Measurements from ENCODE around the gene NEAT1.

Gene NEAT1

DNA sequence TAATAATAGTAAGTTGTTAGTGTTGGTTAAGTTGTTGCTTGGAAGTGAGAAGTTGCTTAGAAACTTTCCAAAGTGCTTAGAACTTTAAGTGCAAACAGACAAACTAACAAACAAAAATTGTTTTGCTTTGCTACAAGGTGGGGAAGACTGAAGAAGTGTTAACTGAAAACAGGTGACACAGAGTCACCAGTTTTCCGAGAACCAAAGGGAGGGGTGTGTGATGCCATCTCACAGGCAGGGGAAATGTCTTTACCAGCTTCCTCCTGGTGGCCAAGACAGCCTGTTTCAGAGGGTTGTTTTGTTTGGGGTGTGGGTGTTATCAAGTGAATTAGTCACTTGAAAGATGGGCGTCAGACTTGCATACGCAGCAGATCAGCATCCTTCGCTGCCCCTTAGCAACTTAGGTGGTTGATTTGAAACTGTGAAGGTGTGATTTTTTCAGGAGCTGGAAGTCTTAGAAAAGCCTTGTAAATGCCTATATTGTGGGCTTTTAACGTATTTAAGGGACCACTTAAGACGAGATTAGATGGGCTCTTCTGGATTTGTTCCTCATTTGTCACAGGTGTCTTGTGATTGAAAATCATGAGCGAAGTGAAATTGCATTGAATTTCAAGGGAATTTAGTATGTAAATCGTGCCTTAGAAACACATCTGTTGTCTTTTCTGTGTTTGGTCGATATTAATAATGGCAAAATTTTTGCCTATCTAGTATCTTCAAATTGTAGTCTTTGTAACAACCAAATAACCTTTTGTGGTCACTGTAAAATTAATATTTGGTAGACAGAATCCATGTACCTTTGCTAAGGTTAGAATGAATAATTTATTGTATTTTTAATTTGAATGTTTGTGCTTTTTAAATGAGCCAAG, 2.7 kb downstream of the NEAT1 start:
- DNase-seq = no peak

DNA sequence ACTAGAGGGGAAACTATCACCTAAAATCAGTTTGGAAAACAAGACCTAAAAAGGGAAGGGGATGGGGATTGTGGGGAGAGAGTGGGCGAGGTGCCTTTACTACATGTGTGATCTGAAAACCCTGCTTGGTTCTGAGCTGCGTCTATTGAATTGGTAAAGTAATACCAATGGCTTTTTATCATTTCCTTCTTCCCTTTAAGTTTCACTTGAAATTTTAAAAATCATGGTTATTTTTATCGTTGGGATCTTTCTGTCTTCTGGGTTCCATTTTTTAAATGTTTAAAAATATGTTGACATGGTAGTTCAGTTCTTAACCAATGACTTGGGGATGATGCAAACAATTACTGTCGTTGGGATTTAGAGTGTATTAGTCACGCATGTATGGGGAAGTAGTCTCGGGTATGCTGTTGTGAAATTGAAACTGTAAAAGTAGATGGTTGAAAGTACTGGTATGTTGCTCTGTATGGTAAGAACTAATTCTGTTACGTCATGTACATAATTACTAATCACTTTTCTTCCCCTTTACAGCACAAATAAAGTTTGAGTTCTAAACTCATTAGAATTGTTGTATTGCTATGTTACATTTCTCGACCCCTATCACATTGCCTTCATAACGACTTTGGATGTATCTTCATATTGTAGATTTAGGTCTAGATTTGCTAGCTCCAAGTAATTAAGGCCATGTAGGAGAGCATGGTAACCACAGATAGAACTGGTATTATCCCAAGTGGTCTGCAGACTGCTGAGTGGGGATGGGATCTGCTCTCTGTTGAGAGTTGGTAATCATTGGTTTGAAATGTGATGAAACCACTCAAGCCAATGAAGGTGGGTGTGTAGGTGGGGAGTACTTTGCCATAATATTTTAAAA, 3.6 kb downstream of the NEAT1 start:
- DNase-seq = no peak

DNA sequence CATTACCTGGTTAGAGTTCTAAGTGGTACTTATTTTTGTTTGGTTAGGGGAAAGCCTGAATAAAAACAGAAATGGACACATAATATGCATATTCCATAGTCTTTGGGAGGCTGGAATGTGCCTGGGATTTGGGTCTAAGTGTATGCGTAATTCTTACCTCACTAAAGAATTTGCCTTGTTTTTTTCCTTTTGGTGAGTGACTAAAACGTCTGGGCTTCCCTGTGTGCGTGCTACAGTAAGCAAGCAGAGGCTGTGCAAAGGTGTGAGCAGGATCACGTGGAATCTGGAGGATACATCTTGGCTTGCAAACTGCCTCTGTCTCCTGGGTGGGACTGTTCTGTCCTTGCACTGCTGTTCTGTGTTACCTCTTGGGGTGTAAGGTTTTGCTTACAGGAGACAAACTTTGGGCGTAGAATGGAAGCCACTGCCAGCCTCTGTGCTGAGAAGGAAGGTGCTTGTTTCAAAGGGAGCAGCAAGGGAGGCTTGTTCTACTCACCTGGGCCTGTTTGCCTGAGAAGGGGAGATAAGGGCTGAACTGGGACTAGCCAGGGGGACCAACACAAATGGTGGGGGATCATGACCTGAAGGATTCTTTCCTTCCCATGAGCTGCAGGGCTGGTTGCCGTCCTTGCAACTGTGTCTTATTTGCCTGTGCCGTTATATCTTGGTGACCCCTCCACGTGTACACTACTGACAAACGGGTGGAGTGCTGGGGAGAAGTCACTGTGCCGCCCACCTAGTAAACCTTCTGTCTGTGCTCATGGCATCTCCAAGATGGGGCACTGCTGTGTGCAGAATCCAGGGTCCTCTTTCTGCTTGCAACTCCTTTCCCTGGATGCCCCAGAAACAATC, 4.5 kb downstream of the NEAT1 start:
- no peak for DNase-seq

DNA sequence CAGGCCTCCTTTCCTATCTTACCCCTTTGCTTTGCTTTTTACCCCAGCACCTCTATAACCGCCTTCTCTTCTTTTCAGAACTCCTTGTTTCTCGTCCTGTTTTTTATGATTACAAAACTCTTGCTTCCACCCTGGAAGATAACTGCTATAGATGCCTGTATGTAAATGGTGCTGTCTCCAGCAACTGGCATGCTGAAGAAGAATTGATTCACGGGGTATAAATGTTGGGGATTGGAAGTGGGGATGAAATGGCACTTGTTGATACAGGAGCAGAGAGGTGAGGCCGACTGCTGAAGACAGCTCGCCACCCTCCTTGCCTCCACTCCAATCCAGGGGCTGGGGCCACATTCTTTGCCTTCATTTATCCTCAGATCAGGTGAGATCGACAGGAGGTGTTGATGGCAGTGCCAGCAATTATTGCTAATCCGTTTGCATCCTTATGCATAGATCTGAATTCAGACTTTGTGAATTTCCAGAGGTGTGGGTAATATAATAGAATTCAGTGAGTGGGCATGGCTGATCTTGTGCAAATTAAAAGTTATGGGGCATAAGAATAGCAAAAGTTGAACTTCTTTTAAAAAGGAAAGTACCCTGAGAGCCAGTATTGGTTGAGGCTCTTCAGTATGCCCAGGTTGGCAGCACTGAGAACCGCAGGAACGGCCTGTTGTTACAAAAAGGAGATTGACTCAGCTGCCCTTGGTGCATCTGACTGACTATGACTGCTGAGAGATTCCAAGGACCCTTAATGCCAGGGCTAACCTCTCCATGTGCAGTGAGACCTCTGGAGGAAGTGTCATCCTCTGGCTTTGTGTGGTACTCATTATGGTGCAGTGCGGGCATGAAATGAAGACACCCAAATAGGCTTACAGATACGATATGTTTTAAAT, 5.3 kb downstream of the NEAT1 start:
- no peak for DNase-seq

DNA sequence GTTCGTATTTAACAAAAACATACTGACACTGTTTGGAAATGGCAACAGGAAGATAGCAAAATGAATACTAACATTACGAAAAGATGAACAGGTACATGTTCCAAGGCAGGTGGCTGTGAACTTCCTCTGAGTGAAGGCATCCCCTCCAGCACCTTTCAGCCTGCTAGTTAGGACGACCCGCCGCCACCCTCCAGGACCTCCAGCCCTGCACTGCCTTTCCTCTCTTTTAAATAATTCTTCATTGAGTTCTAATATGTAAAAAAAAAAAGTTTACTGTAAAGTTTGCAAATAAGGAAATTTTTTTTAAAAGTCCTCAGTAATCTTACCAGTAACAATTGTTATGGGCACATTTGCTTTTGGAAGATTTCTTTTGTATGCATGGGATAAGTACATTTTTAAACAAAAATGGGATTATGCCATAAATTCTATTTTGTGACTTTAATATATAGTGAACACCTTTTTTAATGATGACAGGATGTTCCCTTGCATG, 6.0 kb downstream of the NEAT1 start:
- DNase-seq = no peak

DNA sequence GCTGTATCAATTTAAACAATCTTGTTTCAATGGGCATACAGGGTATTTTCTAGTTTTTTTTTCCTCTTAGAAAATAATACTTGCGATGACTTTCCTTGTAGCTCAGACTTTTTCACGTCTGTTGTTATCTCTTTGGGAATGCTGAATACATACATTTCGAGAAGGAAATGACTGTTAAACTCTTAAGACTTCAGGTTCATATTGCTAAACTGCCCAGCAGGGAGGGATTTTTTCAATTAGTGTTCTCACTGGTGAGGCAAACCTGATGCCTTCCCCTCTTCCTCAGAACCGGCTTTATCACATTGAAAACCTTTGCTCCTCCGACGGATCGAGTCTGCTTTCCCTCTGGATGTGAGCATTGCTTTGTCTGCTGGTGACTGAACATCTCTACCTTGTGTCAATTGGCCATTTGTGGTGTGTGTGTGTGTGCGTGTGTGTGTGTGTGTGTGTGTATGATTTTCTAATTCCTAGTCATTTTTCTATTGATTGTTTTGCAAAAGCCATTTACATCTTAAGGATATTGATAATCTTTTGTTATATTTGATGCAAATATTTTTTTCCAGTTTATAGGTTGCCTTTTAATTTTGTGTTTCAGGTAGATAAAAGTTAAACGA, 6.6 kb downstream of the NEAT1 start:
- no peak for DNase-seq

DNA sequence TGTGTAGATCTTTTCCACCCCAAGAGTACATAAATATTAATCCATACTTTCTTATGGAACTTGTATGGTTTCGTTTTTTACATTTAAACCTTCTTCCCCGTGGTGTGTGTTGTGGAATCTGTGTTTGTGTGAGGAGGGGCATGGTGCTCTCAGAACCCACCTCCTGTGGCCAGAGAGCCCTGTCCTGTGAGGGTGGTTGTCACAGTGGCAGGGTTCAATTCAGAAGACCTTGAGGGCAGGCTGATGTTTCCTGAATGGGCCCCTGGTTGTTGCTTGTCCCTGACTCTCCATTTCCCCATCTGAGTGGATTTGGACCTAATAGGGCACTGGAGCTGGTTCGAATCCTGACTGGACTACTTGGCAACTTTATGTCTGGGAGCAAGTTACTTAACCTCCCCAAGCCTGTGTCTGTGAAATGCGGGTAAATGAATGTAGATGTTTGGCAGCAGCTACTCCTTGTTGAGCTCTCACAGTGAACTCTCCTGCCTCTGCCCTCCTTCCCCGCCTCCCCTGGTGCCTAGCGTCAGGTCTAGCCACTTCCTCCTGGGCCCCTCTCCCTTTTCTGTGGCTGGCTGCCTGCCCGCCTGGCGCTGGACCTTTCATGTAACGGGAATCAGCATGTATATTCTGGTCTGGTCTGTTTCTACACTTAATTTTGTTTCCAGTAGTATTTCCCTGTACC, 7.3 kb downstream of the NEAT1 start:
- no peak for DNase-seq

DNA sequence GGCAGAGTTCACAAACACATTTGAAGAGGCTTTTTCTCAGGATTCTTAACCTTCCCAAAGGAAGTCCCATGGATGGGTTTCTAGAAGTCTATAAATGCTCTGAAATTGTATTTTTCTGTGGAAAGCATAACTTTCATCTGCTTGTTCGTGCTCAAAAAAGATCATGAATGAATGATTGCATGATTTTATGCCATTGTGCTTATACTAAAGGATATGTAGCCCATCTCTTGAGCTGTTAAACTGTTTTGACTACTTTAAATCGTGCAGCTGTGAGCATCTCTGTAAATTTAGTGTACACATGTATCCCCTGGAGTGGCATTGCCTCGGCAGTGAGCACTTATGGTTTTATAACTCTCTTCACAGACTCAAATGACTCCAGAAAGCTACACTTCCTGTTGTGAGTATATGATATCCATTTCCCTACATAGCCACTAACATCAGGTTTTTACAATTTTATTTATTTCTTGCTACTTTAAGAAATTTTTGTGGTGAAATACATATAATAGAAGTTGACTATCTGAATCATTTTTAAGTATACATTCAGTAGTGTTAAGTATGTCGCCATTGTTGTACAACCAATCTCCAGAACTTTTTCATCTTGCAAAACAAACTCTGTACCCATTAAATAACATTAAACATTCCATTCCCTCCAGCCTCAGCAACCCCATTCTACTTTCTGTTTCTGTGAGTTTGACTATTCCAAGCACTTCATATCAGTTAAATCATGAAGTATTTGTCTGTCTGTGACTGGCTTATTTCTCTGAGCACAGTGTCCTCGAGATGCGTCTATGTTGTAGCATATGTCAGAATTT, 8.0 kb downstream of the NEAT1 start:
- no peak for DNase-seq

DNA sequence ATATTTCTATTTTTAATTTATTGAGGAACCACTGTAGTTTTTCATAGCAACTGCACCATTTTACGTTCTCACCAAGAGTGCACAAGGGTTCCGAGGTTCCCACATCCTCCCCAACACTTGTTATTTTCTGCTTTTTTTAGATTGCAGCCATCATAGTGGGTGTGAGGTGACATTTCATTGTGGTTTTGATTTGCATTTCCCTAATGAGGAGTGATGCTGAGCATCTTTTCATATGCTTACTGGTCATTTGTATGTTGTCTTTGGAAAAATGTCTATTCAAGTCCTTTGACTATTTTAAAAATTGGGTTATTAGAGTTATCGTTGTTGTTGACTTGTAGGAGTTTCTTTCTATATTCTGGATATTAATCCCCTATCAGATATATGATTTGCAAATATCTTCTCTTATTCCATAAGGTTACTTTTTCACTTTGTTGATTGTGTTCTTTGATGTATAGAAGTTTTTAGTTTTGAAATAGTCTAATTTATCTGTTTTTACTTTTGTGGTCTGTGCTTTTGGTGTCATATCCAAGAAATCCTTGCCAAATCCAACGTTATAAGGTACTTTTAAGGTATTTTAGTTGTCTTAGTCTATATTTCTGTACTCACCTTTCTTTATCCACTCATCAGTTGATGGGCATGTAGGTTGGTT, 9.0 kb downstream of the NEAT1 start:
- DNase-seq = no peak

DNA sequence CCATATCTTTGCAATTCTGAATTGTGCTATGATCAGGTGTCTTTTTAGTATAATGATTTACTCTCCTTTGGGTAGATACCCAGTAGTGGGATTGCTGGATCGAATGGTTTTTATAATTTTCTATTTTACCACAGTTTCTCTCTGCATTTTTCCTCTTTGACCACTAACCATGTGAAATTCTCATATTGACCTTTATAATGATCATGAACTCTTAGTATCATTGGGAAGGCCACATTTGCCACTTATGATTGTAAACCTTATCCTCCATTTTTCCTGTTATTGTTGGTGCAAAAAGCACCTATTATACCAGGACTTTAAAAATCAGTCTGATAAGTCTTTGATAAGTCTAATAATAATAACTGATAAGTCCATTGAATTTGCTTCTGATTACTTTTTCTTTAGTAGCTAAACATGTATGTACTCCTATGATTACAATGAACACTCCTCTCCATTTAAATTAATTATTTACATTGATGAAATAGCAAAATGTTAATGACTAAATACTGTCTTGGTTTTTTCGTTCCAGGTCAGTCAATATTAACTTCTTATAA, 9.6 kb downstream of the NEAT1 start:
- no peak for DNase-seq

DNA sequence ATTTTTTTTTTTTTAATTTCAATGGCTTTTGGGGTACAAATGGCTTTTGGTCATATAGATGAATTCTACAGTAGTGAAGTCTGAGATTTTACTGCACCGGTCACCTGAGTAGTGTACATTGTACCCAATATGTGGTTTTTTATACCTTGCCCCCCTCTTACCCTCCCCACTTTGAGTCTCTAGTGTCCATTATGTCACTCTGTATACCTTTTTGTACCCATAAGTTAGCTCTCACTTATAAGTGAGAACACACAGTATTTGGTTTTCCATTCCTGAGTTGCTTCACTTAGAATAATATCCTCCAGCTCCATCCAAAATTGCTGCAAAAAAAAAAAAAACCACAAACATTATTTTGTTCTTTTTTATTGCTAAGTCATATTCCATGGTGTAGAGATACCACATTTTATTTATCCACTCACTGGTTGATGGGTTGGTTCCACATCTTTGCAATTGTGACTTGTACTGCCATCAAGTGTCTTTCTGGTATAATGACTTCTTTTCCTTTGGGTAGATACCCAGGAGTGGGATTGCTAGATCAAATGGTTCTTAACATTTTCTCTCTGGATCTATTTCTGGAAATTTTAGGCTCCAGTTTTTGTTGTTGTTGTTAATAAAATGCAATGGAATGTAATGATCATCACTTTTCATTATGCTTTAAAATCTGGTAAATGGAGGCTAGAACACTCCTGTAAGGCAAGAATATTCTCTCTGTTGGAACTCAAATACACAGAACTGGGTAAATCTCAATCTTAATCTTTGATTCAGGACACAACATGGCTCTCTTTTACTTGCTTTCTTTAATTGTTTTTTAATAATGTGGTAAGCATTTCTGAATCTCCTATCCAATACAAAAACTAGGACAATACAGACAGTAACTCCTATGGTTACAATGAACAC, 10.3 kb downstream of the NEAT1 start:
- DNase-seq = no peak

DNA sequence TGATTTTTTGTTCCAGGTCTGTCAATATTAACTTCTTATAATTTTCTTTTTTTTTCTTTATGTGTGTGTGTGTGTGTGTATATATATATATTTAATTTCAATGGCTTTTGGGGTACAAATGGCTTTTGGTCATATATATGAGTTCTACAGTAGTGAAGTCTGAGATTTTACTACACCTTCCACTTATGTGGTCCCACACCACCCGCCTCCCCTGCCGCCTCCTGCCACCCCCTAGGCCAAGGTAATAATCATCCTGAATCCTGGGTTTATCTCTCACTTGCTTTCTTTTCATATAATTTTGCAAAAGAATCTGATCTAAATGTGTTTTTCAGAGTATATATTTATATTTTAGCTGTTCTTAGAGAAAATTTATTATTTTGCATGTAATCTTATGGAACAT, 11.1 kb downstream of the NEAT1 start:
- DNase-seq = no peak

DNA sequence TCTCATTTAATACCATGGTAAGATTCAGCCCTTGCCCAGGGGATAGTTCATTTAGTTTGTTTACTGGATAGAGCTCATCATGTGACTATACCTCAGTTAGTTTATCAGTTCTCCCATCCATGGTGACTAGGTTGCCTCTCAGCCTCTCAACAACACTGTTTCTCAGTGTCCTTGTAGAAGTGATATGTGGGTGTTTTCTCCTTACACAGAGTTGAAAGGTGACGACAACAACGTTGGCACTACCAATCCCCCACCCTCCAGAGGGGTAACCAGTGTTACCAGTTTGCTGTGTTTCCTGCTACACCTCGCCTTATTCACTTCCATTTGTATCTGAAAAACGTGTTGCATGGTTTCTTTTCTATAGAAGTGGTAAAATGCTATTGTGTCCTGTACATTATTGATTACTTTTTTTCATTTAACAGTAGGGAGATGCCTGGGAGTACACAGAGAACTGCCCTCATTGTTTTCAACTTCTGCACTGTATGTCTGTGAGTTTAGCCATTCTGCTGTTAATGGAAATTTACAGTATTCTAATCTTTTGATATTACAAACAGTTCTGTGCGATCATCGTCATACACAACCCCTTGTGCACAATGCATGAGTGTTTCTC, 11.6 kb downstream of the NEAT1 start:
- DNase-seq = no peak

DNA sequence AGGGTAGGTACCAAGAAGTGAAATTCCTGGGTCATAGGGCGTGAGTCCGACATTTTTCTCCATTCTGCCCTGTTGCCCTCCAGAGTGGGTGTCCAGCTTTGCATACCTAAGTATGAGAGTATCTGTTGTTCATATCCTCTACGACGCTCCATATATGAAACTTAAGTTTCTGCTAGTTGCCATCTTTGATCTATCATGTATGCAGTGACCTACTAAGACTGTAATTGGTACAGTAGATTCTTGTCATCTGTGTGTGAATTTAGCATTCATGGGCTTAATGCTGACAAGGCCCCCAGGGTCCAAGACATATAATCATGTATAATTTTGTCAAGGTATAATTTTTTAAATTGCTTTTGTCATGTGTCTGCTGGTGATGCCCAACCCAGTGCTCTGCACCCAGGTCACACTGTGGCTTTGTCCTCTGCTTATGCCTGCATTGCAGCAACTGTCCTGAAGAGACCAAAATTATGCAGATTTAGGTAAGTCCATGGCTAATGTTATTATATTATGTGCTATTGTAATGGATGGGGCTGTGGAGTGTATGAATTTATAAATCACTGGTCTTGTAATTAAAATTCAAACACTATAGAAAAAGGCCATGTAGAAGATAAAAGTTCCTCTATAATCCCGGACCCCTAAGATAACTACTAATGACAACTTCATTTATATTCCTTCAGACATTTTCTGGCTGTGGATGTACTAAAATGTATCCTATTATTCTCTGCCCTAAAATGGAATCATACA, 12.2 kb downstream of the NEAT1 start:
- DNase-seq = no peak

DNA sequence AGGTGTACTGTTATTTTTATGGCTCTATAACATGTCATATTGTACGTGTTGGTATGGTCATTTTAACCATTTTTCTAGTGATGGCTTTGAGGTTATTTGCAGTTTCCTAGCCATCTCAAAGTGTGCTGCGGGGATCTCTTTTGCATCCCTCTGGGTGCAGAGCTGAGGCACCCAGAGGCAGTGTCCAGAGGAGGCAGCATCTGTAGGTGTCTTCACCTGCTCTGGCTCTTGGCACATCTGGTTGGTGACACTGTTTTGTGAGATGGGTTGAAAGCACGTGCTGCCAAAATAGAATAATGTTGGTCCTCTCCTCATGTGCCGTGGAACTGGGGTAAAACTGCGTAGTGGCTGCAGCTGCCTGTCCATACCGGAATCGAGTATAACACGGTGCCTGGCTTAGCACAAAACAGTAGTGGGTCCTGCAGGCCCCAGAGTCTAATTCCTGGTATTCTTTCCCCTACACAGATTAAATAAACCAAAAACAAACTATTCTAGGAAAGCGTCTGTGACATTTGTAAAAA, 12.9 kb downstream of the NEAT1 start:
- DNase-seq = no peak

DNA sequence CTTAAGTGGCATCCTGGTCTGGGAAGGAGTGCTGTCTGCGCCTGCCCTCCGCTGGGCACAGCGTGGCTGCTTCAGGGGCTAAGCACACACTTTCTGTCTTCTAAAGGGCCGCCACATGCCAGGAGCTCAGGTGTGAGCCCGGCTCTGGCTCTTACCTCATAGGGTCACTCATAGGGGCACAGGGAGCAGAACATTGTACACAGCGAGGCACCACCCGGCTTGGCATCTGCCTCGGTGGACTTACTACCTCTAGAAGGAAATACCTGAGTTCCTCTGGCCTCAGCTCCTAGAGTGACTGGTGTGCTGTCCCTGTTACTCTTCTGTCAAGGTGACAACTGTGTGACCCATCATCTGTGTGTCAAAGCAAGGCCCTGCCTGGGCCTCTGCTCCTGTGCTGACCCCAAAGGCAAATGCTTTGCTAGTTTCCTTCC, 13.4 kb downstream of the NEAT1 start:
- no peak for DNase-seq

All from NCI-H1048 (cell line).